HG02884 (cell line): ENCODE measurements around the gene RGS21.
"Not testable (repeated sequence)": the region's sequence is repeated elsewhere in the genome, so short reads cannot be mapped to it uniquely, and the experiment has no call there.

Experiments
- ATAC-seq: cut with Tn5 transposase; IDR thresholded peaks from one replicate; pipeline ENCODE4 v1.9.1; 2021; ENCODE audit warnings: mild to moderate bottlenecking, moderate library complexity; ENCODE audit not compliant: unreplicated experiment

The RGS21 gene

GRCh38 chr1:192316942-192317450 lies at the start of gene RGS21:
Gene RGS21, plus strand, starts transcription at chr1:192316992. Its CDS starts 26,045 bp downstream, at chr1:192343037.
- no peak for ATAC-seq

- ATAC-seq = no peak
Measured at GRCh38 chr1:192268468-192269052, 48.2 kb upstream of the RGS21 start.

- ATAC-seq = no peak
Measured at GRCh38 chr1:192270398-192270797, 46.4 kb upstream of the RGS21 start.

- no peak for ATAC-seq
Measured at GRCh38 chr1:192272732-192273131, 44.1 kb upstream of the RGS21 start.

- no peak for ATAC-seq
Measured at GRCh38 chr1:192274588-192274987, 42.2 kb upstream of the RGS21 start.

GRCh38 chr1:192277635-192278034 lies 39.2 kb upstream of the RGS21 start:
- no peak for ATAC-seq

GRCh38 chr1:192284927-192285326 lies 31.9 kb upstream of the RGS21 start:
- ATAC-seq = no peak

- no peak for ATAC-seq
Measured at GRCh38 chr1:192303029-192303428, 13.8 kb upstream of the RGS21 start.

GRCh38 chr1:192308314-192308713 lies 8.5 kb upstream of the RGS21 start:
- not testable (repeated sequence) for ATAC-seq

GRCh38 chr1:192311281-192311680 lies 5.5 kb upstream of the RGS21 start:
- no peak for ATAC-seq

- ATAC-seq = no peak
Measured at GRCh38 chr1:192327997-192328396, 11.2 kb downstream of the RGS21 start.

GRCh38 chr1:192342842-192343241 lies 26.1 kb downstream of the RGS21 start:
- ATAC-seq = no peak

- no peak for ATAC-seq
Measured at GRCh38 chr1:192343344-192343743, 26.6 kb downstream of the RGS21 start.

- ATAC-seq = no peak
Measured at GRCh38 chr1:192349314-192349713, 32.5 kb downstream of the RGS21 start.

GRCh38 chr1:192350356-192350755 lies 33.6 kb downstream of the RGS21 start:
- ATAC-seq = no peak

- ATAC-seq = no peak
Measured at GRCh38 chr1:192351550-192351949, 34.8 kb downstream of the RGS21 start.

GRCh38 chr1:192357924-192358323 lies 41.1 kb downstream of the RGS21 start:
- ATAC-seq = no peak

- no peak for ATAC-seq
Measured at GRCh38 chr1:192358402-192358801, 41.6 kb downstream of the RGS21 start.

- no peak for ATAC-seq
Measured at GRCh38 chr1:192358822-192359221, 42.0 kb downstream of the RGS21 start.

GRCh38 chr1:192363177-192363576 lies 46.4 kb downstream of the RGS21 start:
- no peak for ATAC-seq

GRCh38 chr1:192367436-192367835 lies 50.6 kb downstream of the RGS21 start:
- no peak for ATAC-seq

GRCh38 chr1:192375306-192375705 lies 58.5 kb downstream of the RGS21 start:
- no peak for ATAC-seq

GRCh38 chr1:192376374-192376773 lies 59.6 kb downstream of the RGS21 start:
- ATAC-seq = no peak
